ENCODE data around the gene BFSP2.
"Not testable (repeated sequence)": the region's sequence is repeated elsewhere in the genome, so short reads cannot be mapped to it uniquely, and the experiment has no call there.

BFSP2 gene

GRCh38 chr3:133455960-133456359, 56.1 kb downstream of the BFSP2 start:
- no peak for DNase-seq (ENCODE audit: low read depth in 2 of 2)

- no peak for DNase-seq (ENCODE audit: low read depth in 2 of 2)
Measured at GRCh38 chr3:133457025-133457424, 57.2 kb downstream of the BFSP2 start.

DNA sequence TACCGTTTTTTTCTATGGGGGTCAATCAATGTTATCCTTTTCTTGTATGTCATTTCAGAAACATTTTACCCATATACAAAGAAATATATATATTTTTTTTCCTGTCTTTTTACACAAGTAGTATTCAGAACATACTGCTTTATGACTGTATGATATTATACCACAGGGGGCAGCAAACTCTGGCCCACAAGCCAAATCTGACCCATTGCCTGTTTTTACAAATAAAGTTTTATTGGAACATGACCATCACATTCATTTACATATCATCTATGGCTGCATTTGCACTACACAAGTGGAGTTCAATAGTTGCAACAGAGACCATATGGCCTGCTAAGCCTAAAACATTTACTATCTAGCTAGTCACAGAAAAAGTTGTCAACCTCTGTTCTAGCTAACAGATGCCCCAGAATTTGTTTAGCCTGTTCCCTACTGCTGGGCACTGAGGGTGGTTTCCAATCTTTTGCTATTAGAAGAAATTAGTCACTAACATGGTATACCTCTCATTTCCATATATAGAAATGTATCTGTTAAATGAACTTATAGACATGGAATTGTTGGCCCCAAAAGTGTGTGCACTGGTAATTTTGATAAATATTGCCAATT, 57.7 kb downstream of the BFSP2 start:
- no peak for DNase-seq (ENCODE audit: low read depth in 2 of 2)

GRCh38 chr3:133459400-133459799, 59.5 kb downstream of the BFSP2 start:
- no peak for DNase-seq (ENCODE audit: low read depth in 2 of 2)

GRCh38 chr3:133460809-133461208, 61.0 kb downstream of the BFSP2 start:
- DNase-seq (ENCODE audit: low read depth in 2 of 2), result no peak

GRCh38 chr3:133461291-133461690, 61.4 kb downstream of the BFSP2 start:
- DNase-seq (ENCODE audit: low read depth in 2 of 2), result no peak

GRCh38 chr3:133463347-133463860, 63.5 kb downstream of the BFSP2 start:
- no peak for DNase-seq (ENCODE audit: low read depth in 2 of 2)

DNA sequence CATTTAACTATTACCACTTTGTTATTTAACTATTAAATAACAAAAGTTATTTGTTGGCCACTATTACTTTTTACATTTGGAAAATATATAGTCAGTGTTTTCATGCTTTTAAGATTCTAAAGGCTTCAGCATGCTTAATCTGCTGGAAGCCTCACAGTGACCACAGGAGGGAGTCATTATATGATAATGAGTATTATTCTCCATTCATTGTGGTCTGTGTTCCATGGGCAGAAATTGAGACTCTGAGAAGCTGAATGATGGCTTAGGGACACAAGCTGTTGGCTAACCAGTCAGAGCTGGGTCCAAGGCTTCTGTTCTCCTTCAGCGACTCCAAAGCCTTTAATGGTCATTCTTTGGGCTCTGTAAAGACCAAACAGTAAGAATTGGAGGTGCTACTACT, 64.7 kb downstream of the BFSP2 start:
- DNase-seq (ENCODE audit: low read depth in 2 of 2), result no peak

DNA sequence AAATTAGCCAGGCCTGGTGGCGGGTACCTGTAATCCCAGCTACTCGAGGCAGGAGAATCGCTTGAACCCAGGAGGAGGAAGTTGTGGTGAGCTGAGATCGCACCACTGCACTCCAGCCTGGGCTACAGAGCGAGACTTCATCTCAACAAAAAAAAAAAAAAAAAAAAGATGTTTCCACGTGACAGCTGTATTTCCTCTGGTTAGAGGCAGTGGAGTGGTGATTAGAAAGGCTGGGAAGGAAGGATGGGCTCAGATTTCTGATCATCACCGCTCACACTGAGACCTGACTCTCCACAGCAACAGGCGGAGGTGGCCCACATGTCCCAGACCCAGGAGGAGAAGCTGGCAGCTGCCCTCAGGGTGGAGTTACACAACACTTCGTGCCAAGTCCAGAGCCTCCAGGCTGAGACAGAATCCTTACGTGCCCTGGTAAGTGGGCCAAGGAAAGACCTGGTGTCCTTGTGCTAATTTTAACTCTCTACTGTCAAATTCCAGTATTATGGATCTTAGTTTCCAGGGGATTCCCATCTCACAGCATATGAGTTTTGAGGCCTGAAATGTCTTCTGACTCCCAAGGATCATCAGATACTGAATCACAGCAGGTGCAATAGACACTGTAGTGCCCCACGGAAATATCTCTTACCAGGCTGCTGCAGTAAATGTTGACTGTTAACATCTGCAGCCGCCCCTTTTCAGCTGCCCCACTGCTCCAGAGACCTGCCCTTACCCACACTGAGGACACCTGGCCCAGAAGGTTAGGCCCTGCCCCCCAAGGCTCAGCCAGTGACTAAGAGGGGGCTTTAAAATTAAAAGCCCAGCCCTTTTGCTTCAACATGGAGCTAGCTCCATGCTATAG, 66.9 kb downstream of the BFSP2 start:
- DNase-seq (ENCODE audit: low read depth in 2 of 2), result no peak

DNA sequence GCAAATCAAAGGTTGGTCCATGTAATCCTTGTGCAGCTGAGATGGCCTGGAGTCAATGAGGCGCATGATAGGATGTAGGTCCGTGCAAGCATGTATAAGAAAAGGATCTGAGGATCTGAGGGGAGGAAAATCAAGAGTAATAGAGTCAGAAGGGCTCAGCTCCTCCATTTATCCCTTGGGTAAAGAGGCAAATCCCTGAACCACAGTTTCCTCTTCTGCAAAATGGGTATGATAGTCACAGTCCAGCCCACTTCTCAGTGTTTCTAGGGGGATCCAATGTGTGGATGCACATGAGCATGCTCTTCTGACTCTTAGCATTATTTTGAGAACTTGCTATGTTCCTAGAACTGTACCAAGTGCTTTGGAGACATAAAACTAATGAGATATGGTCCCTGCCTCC, 67.9 kb downstream of the BFSP2 start:
- no peak for DNase-seq (ENCODE audit: low read depth in 2 of 2)

- DNase-seq (ENCODE audit: low read depth in 2 of 2), result no peak
Measured at GRCh38 chr3:133468251-133468721, 68.4 kb downstream of the BFSP2 start.

DNA sequence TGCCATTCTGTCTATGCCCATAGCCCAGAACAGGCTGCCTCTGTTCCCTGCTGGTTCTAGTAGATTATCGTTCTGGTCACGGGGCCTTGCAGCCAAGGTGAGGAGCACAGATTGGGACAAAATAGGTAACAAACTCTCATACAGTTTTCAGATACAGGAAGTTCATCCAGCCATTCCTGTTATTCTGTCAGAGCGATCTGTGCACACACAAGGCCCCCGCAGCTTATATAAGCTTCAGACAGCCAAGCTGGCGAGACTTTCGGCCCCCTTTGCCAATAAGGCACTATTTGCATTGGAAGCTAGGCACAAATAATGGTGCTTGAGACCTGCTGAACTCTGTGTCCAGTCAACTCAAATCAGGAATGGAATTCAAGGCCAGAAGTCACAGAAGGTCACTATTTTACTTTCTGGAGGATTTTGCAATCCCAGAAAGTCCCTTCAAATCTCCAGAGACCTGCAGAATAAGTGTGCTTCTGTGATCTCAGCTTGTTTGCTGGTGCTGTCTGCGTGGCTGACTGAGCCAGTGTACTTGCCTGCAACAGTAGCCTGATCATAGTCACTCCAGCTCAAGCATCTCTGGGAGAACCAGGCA, 69.4 kb downstream of the BFSP2 start:
- DNase-seq (ENCODE audit: low read depth in 2 of 2), result no peak

GRCh38 chr3:133472242-133472641, 72.4 kb downstream of the BFSP2 start:
- no peak for DNase-seq (ENCODE audit: low read depth in 2 of 2)

- no peak for DNase-seq (ENCODE audit: low read depth in 2 of 2)
Measured at GRCh38 chr3:133472889-133473288, 73.0 kb downstream of the BFSP2 start.

- not testable (repeated sequence) for DNase-seq (ENCODE audit: low read depth in 2 of 2)
Measured at GRCh38 chr3:133473472-133474191, 73.8 kb downstream of the BFSP2 start.

- DNase-seq (ENCODE audit: low read depth in 2 of 2), result no peak
Measured at GRCh38 chr3:133474251-133474801, 74.5 kb downstream of the BFSP2 start.

DNA sequence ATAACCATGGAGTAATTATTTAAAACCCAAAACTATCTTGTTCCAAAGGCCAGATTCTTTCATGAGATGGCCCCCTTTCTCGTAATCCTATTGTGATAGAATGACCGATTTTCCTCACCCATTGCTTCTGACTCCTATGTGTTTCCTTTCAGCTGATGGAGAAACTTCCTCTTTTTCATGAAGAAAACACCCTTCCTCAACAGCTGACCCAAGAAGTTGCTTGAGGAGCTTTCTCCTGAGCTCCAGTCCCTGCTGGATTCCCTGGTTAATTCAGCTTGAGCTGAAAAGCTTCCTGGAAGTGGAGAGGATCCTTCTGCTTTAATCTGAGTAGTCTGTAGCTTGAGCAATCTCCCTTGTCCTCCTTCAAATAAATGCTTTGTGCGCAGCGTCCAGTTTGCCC, 75.0 kb downstream of the BFSP2 start:
- DNase-seq (ENCODE audit: low read depth in 2 of 2), result no peak

DNA sequence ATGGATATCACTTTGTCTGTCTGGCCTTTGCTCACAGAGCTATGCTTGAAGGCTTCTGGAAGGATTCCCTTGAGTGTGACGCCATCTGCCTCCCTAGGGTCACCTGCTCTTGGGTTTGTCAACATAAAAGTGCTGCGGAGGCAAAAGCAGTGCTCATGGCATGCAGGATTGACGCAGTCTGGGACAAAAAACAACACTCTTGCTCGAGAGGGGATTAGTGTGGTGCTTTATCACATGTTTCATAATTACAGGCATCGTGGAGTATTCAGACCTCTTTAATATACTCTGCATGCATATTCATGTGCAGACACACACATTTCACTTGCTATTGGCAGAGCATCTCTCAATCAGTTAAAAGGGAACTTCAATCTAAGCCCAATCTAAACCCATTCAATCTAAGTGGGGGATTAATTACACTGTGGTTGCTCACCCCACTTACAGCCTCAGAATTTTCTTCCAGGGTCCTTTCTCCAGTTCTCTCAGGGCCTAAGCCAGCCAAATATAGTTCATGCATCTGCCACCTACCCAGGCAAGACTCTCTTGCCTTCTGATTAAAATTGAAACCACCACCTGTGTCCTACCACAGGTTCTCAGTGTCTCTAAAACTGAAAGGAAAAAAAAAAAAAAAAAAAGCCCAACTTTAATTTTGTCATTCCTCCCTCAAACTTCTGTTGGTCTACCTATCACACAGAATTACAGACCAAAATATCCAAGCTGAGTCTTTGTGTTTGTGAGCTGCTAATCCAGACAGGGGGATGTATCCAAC, 75.6 kb downstream of the BFSP2 start:
- no peak for DNase-seq (ENCODE audit: low read depth in 2 of 2)

- no peak for DNase-seq (ENCODE audit: low read depth in 2 of 2)
Measured at GRCh38 chr3:133476971-133477375, 77.1 kb downstream of the BFSP2 start.

GRCh38 chr3:133477487-133477886, 77.6 kb downstream of the BFSP2 start:
- DNase-seq (ENCODE audit: low read depth in 2 of 2), result no peak

DNA sequence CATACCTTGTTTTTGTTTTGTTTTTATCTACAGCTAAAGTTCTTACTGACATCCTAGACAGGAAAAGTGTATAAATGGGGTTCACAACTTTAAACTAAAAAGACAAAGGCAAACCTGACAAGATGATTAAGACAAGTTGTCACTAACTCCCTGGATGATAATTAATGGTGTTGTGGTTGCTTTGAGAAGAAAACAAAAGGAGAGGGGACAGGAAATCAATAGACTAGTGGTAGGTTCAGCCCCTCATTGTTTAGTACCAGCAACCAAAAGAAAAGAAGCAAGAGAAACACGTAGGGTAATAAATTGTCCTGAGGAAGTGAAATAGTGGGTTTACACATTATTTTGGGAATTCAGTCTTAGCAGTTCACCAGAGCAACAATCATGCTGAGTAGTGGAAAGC, 78.8 kb downstream of the BFSP2 start:
- DNase-seq (ENCODE audit: low read depth in 2 of 2), result no peak

Measured in stimulated activated CD8-positive, alpha-beta memory T cell treated with anti-CD3 and anti-CD28 coated beads, Interleukin-15, amount 100 ng/mL, for 48 hours (primary cell).